ENCODE data around the gene ZBTB6. TPM values are rescaled to one million over a fixed set of nuclear protein-coding genes. Genes with fewer than 3 reads are reported as not detected.

ZBTB6 gene
- total and polyA plus RNA-seq, 2 of the 13 experiments (the other 11 are each of a cell fraction or from before 2014, with no cell fraction given) = 3.7 to 7.1 TPM

DNA sequence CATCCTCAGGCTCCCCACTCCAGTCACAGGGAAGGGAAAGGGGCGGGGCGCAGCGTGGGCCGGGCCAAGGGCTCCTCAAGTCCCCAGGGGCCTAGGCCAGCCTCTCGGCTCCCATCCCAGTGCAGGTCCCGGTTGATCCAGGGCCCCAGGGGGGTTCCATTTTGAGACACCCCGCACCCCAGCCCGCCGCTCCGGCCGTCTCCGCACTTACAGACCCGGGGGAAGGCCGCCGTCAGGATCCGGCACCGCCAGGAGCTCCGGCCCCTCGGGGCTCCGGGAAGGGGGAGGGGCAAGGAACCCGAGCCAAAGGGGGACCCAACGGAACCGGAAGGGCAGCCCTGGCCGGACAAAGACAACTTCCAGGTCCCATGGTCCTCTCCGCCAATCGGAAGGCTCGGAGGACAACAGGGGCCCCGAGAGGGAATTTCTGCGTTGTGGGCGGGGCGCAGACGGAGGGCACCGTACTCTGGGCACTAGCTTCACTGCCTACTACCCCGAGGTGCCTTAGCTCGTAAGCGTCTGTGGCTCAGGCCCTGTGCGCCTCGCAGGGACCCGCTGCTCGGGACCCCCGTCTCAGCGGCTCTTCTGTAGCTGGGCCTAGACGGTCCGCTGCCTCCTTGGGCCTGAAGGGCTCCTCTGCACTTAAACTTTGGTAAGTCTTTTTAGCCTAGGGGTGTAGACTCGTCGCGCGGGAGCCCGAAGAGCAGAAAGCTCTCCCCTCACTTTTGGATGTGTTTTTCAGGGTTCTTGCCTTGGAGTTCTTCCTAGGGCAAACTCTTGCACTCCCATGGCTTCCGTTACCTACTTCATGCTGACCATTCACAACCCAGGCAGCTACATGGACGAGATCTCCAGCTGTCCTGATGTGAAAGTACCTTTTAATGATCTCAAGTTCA lies 18.4 kb upstream of the ZBTB6 start, which contains the start of gene ZBTB26 (continued):
- TF ChIP-seq PRDM10 (CRISPR knock-in tag; IDR thresholded peaks at IDR 0.05; ENCODE audit: low read depth) (peak; percentile 44; the same call in 1 of the 2 replicates), KAT7 (CRISPR knock-in tag; IDR thresholded peaks at IDR 0.05; ENCODE audit: borderline replicate concordance) (peak; percentile 93), NPAS2 (CRISPR knock-in tag; IDR thresholded peaks at IDR 0.05; ENCODE audit: borderline replicate concordance) (no peak), ZNF550 (CRISPR knock-in tag; IDR thresholded peaks at IDR 0.05; ENCODE audit: borderline replicate concordance) (no peak), ZKSCAN8 (CRISPR knock-in tag; IDR thresholded peaks at IDR 0.05; ENCODE audit: borderline replicate concordance) (no peak; the same call in 1 of the 2 replicates), MAF1 (CRISPR knock-in tag; IDR thresholded peaks at IDR 0.05; ENCODE audit: borderline replicate concordance) (no peak), ISL2 (CRISPR knock-in tag; IDR thresholded peaks at IDR 0.05) (peak; percentile 66), ZNF33B (CRISPR knock-in tag; IDR thresholded peaks at IDR 0.05) (peak; percentile 58; the same call in 1 of the 2 replicates), HNF4G (IDR thresholded peaks at IDR 0.05; ENCODE audit: borderline replicate concordance, low read depth, low read length) (peak; percentile 24; the same call in 1 of the 2 replicates), HNF4G (CRISPR knock-in tag; IDR thresholded peaks at IDR 0.05; ENCODE audit: borderline replicate concordance, low read depth) (peak; percentile 31; the same call in 1 of the 2 replicates), SALL1 (CRISPR knock-in tag; IDR thresholded peaks at IDR 0.05) (peak; percentile 57; the same call in 1 of the 2 replicates), ZMYM3 (CRISPR knock-in tag; IDR thresholded peaks at IDR 0.05) (peak; percentile 11; the same call in 1 of the 2 replicates), SOX6 (IDR thresholded peaks at IDR 0.05) (no peak), SOX6 (CRISPR knock-in tag; IDR thresholded peaks at IDR 0.05) (peak; percentile 55)
- TF ChIP-seq, protein P1, sequence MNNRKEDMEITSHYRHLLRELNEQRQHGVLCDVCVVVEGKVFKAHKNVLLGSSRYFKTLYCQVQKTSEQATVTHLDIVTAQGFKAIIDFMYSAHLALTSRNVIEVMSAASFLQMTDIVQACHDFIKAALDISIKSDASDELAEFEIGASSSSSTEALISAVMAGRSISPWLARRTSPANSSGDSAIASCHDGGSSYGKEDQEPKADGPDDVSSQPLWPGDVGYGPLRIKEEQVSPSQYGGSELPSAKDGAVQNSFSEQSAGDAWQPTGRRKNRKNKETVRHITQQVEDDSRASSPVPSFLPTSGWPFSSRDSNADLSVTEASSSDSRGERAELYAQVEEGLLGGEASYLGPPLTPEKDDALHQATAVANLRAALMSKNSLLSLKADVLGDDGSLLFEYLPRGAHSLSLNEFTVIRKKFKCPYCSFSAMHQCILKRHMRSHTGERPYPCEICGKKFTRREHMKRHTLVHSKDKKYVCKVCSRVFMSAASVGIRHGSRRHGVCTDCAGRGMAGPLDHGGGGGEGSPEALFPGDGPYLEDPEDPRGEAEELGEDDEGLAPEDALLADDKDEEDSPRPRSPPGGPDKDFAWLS (CRISPR knock-in tag; IDR thresholded peaks at IDR 0.05; ENCODE audit: borderline replicate concordance) = no peak
- TF ChIP-seq, protein P2, sequence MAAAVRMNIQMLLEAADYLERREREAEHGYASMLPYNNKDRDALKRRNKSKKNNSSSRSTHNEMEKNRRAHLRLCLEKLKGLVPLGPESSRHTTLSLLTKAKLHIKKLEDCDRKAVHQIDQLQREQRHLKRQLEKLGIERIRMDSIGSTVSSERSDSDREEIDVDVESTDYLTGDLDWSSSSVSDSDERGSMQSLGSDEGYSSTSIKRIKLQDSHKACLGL (CRISPR knock-in tag; IDR thresholded peaks at IDR 0.05) = no peak; the same call in 1 of the 2 replicates
- TF ChIP-seq, protein P3, sequence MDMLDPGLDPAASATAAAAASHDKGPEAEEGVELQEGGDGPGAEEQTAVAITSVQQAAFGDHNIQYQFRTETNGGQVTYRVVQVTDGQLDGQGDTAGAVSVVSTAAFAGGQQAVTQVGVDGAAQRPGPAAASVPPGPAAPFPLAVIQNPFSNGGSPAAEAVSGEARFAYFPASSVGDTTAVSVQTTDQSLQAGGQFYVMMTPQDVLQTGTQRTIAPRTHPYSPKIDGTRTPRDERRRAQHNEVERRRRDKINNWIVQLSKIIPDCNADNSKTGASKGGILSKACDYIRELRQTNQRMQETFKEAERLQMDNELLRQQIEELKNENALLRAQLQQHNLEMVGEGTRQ (IDR thresholded peaks at IDR 0.05; ENCODE audit: low read depth, low read length) = 0 out of 2 replicates have a peak, but pooled peaks have one; percentile 53
- TF ChIP-seq, protein P3 (CRISPR knock-in tag; IDR thresholded peaks at IDR 0.05; ENCODE audit: borderline replicate concordance) = peak; percentile 76; the same call in 1 of the 2 replicates

Data from HepG2 (cell line).